OCI-LY7 (cell line): ENCODE results near the gene TLE1. TPM values are rescaled to one million over a fixed set of nuclear protein-coding genes. Genes with fewer than 3 reads are reported as not detected.

ENCODE experiments used
- BruUV-seq: library from RNA; stranded (reverse); fragments of 400-500 nt; replicated peaks from 2 replicates; lab custom pipeline; 2021; lab: Mats Ljungman, UMichigan
- CTCF ChIA-PET: fragments of 300-600 bp; sonication (Branson Sonifier 250); formaldehyde crosslinking; loops from one replicate; lab custom pipeline; 2022; ENCODE audit warnings: antibody characterized with exemption; ENCODE audit not compliant: unreplicated experiment; lab: Charles Lee
- POLR2A ChIA-PET: fragments of 300-600 bp; sonication (Branson Sonifier 250); formaldehyde crosslinking; loops from one replicate; lab custom pipeline; 2022; ENCODE audit warnings: antibody characterized with exemption; lab: Charles Lee
- DNase-seq: peaks from one replicate; pipeline ENCODE4 v3.0.0-alpha.2; 2015; ENCODE audit warnings: low spot score
- H2AFZ ChIP-seq: fragments of 200-600 bp; sonication (generic), shearing (Covaris generic); 2 replicates; pipeline ENCODE4 v1.6.1; 2014; ENCODE audit warnings: mild to moderate bottlenecking, antibody characterized with exemption, low read length, moderate library complexity
- H3K27ac ChIP-seq: fragments of 200-600 bp; sonication (generic); 2 replicates; pipeline ENCODE4 v1.5.1; 2014; ENCODE audit warnings: mixed run types, low read depth, mild to moderate bottlenecking, moderate library complexity, low read length, inconsistent platforms; ENCODE audit not compliant: poor library complexity, severe bottlenecking
- H3K36me3 ChIP-seq: fragments of 200-600 bp; sonication (generic); 2 replicates; pipeline ENCODE4 v1.6.1; 2014; ENCODE audit warnings: mild to moderate bottlenecking, antibody characterized with exemption, low read length, moderate library complexity, mixed read lengths; ENCODE audit not compliant: insufficient read depth
- H3K4me1 ChIP-seq: fragments of 200-600 bp; sonication (generic); 2 replicates; pipeline ENCODE4 v1.5.1; 2014; ENCODE audit warnings: mild to moderate bottlenecking, low read length; ENCODE audit not compliant: insufficient read depth, poor library complexity, severe bottlenecking
- H3K4me2 ChIP-seq: fragments of 200-600 bp; sonication (generic); 2 replicates; pipeline ENCODE4 v1.6.1; 2014; ENCODE audit warnings: mild to moderate bottlenecking, low read length
- H3K4me3 ChIP-seq: fragments of 200-600 bp; sonication (generic); 2 replicates; pipeline ENCODE4 v1.5.1; 2014; ENCODE audit warnings: mild to moderate bottlenecking, low read depth, low read length; ENCODE audit not compliant: poor library complexity, severe bottlenecking
- H3K79me2 ChIP-seq: fragments of 200-600 bp; sonication (generic); 2 replicates; pipeline ENCODE4 v1.6.1; 2016; ENCODE audit warnings: low read depth, mild to moderate bottlenecking, low read length, moderate library complexity, mixed read lengths; ENCODE audit not compliant: insufficient read depth
- H3K9me2 ChIP-seq: fragments of 200-600 bp; sonication (generic); 2 replicates; pipeline ENCODE4 v1.6.1; 2016; ENCODE audit warnings: mild to moderate bottlenecking, low read length, mixed read lengths; ENCODE audit not compliant: insufficient read depth
- H3K9me3 ChIP-seq: fragments of 200-600 bp; sonication (generic); 2 replicates; pipeline ENCODE4 v1.6.1; 2014; ENCODE audit warnings: mild to moderate bottlenecking, mixed run types, low read length, mixed read lengths
- H4K20me1 ChIP-seq: fragments of 200-600 bp; sonication (generic); 2 replicates; pipeline ENCODE4 v1.6.1; 2014; ENCODE audit warnings: mild to moderate bottlenecking, antibody characterized with exemption, low read length, moderate library complexity, mixed read lengths; ENCODE audit not compliant: insufficient read depth
- EZH2phosphoT487 ChIP-seq: fragments of 200-600 bp; sonication (generic); IDR thresholded peaks from 2 replicates; pipeline ENCODE4 v1.6.1; 2018; ENCODE audit warnings: low read depth, borderline replicate concordance, mild to moderate bottlenecking, mixed run types, antibody characterized with exemption, low read length, moderate library complexity, mixed read lengths
- intact Hi-C: fragments of 100-400 bp; cut with micrococcal nuclease; formaldehyde crosslinking; loops from one replicate; pipeline ENCODE4 v1.10.0; 2022; ENCODE audit not compliant: unreplicated experiment
- total RNA-seq, 2 experiments: library from RNA; depleted of rRNA in 1 of 2; stranded (reverse); fragments of >200 nt in 1 of 2; shearing (Covaris generic) in 1 of 2; gene quantifications; 2 replicates each; pipeline ENCODE4 v1.2.3, GENCODE V29; 2014 to 2022
- TF ChIP-seq, protein P1 (sequence below): fragments of 200-600 bp; sonication (generic); conservative IDR thresholded peaks from 2 replicates; pipeline ENCODE4 v1.5.1; 2014; ENCODE audit warnings: mild to moderate bottlenecking, antibody characterized with exemption, low read length, moderate library complexity, mixed read lengths

Gene TLE1
- total RNA-seq, 2 experiments from 2014 or later, result 0.13 TPM; not detected in 1

DNA sequence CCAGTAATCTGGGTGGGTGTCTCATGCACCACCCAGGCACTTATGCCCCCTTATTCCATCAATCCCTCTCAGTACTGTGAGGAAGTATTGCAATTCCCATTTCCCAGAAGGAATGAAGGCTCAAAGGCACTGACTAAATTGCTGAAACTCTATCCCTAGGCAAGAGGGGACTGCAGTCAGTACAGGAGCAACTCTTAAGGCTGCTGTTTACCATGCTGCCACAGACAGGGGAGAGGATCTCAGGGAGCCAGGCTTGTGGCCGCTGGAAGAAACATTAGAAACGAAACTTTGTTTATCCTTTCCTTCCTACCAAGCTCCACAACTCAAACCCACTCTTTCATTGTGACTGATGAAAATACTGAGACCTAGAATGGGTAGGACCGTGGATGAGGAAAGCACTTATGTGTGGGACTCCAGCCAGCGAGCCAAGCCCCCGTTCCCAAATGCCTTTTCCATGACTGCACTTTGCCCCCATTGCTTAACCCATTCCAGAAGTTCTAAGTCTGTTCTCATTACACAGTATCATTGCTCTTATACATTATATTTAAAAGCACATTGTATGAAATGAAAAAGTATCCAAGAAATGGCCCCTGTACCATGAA is 54.3 kb downstream of the TLE1 start:
- BruUV-seq, result no TSS peak
- intact Hi-C loops, result no loop called here
- CTCF ChIA-PET, result no interaction called here

DNA sequence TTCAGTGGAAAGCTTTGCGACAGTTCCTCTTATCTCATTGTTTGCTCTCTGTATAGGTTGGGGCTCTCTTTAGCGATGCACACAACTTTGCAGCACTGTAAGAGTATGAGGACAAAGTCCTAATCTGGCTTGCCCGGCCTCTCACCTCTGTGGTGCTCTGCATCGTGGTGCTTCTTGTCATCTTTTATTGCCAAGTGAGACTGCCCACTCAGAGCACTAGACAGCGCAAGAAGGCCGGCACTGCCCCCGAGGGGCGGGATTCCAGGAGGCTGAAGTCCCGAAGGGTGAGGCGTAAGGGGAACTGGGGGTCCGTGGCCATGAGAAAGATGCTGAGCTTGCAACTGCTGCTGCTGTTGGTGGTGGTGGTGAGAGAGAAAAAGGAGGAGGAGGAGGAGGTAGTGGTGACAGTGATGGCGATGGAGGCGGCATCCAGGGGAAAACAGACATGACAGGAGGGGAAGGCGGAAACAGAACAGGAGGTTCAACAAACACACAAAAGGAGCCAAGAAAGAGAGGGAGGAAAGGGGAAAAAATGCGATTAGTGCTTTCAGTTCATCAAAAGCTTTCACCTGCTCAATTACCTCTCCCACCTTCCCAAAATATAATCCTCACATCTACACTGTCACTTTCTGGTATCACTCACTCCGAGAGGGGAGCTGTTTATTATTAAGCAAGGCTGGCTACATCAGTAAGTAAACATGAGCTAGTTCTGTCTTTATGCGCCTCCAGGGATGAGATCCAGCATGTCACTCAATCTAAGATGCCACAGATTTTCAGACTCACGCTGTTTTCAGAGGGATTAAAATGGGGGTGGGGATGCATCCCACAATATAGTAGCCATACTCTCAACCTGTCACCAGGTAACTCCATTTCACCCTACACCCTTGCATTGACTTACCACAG is 55.1 kb downstream of the TLE1 start:
- POLR2A ChIA-PET, result interaction anchor here (0.6 kb wide), 1 partner anchor 1096 kb away, joined by 4 read pairs; no protein-coding TSS in a partner anchor
- intact Hi-C loops, result no loop called here

More for the DNA sequence above, 54.3 kb downstream of the TLE1 start:
- TF ChIP-seq EZH2phosphoT487, result no peak
- TF ChIP-seq, protein P1, sequence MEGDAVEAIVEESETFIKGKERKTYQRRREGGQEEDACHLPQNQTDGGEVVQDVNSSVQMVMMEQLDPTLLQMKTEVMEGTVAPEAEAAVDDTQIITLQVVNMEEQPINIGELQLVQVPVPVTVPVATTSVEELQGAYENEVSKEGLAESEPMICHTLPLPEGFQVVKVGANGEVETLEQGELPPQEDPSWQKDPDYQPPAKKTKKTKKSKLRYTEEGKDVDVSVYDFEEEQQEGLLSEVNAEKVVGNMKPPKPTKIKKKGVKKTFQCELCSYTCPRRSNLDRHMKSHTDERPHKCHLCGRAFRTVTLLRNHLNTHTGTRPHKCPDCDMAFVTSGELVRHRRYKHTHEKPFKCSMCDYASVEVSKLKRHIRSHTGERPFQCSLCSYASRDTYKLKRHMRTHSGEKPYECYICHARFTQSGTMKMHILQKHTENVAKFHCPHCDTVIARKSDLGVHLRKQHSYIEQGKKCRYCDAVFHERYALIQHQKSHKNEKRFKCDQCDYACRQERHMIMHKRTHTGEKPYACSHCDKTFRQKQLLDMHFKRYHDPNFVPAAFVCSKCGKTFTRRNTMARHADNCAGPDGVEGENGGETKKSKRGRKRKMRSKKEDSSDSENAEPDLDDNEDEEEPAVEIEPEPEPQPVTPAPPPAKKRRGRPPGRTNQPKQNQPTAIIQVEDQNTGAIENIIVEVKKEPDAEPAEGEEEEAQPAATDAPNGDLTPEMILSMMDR, result no peak
- Histone ChIP-seq H3K9me2 (no peaks in the 10 kb centered on the region), H3K4me2 (no peak overlapping the region), H3K36me3 (no peaks in the 10 kb centered on the region), H4K20me1 (no peaks in the 10 kb centered on the region), H3K79me2 (no peaks in the 10 kb centered on the region), H3K4me3 (no peak overlapping the region), H3K9me3 (no peaks in the 10 kb centered on the region), H3K4me1 (no peaks in the 10 kb centered on the region), H3K27ac (no peak overlapping the region), H2AFZ (no peak overlapping the region)
- no peak for DNase-seq
- POLR2A ChIA-PET, result interaction anchor here (0.6 kb wide), 1 partner anchor 1095 kb away, joined by 4 read pairs; no protein-coding TSS in a partner anchor

More for the DNA sequence above, 55.1 kb downstream of the TLE1 start:
- no peaks in the 10 kb centered on the region for H4K20me1 ChIP-seq
- no peak overlapping the region for H3K4me2 ChIP-seq
- no peaks in the 10 kb centered on the region for H3K9me2 ChIP-seq
- H3K9me3 ChIP-seq, result no peaks in the 10 kb centered on the region
- no peaks in the 10 kb centered on the region for H3K4me1 ChIP-seq
- CTCF ChIA-PET, result no interaction called here
- no peak for TF ChIP-seq EZH2phosphoT487
- TF ChIP-seq, protein P1, result no peak
- no TSS peak for BruUV-seq
- no peak overlapping the region for H3K27ac ChIP-seq
- H2AFZ ChIP-seq, result no peak overlapping the region
- no peak overlapping the region for H3K4me3 ChIP-seq
- DNase-seq, result no peak
- H3K36me3 ChIP-seq, result no peaks in the 10 kb centered on the region
- no peaks in the 10 kb centered on the region for H3K79me2 ChIP-seq
